ENCODE measurements around the gene RSRC1. TPM values are rescaled to one million over a fixed set of nuclear protein-coding genes. Genes with fewer than 3 reads are reported as not detected.
A peak's percentile ranks its signal among the peaks of the same experiment; 100 is the strongest.

RSRC1 gene
- total and polyA plus RNA-seq, 2 of the 13 experiments (the other 11 are each of a cell fraction or from before 2014, with no cell fraction given): 4.9 to 63.0 TPM

GRCh38 chr3:158570999-158571702 is 461.3 kb downstream of the RSRC1 start, which contains the start of gene MLF1 (continued):
- TF ChIP-seq ARID4A (CRISPR knock-in tag; IDR thresholded peaks at IDR 0.05; ENCODE audit: borderline replicate concordance) (peak; percentile 33; the same call in 1 of the 2 replicates), SMARCC2 (IDR thresholded peaks at IDR 0.05) (no peak), ZNF501 (CRISPR knock-in tag; IDR thresholded peaks at IDR 0.05) (peak; percentile 42; the same call in 1 of the 2 replicates), ZNF275 (CRISPR knock-in tag; IDR thresholded peaks at IDR 0.05; ENCODE audit: borderline replicate concordance) (no peak), ZNF512B (CRISPR knock-in tag; IDR thresholded peaks at IDR 0.05; ENCODE audit: borderline replicate concordance) (no peak), ZBTB26 (CRISPR knock-in tag; IDR thresholded peaks at IDR 0.05; ENCODE audit: borderline replicate concordance) (no peak), ZNF891 (CRISPR knock-in tag; IDR thresholded peaks at IDR 0.05) (no peak), ZNF713 (CRISPR knock-in tag; IDR thresholded peaks at IDR 0.05) (no peak), ZNF337 (CRISPR knock-in tag; IDR thresholded peaks at IDR 0.05; ENCODE audit: borderline replicate concordance, low read depth) (no peak), WIZ (CRISPR knock-in tag; IDR thresholded peaks at IDR 0.05) (no peak)
- TF ChIP-seq, protein P1, sequence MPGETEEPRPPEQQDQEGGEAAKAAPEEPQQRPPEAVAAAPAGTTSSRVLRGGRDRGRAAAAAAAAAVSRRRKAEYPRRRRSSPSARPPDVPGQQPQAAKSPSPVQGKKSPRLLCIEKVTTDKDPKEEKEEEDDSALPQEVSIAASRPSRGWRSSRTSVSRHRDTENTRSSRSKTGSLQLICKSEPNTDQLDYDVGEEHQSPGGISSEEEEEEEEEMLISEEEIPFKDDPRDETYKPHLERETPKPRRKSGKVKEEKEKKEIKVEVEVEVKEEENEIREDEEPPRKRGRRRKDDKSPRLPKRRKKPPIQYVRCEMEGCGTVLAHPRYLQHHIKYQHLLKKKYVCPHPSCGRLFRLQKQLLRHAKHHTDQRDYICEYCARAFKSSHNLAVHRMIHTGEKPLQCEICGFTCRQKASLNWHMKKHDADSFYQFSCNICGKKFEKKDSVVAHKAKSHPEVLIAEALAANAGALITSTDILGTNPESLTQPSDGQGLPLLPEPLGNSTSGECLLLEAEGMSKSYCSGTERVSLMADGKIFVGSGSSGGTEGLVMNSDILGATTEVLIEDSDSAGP (CRISPR knock-in tag; IDR thresholded peaks at IDR 0.05; ENCODE audit: borderline replicate concordance): no peak; the same call in 1 of the 2 replicates
- TF ChIP-seq, protein P2, sequence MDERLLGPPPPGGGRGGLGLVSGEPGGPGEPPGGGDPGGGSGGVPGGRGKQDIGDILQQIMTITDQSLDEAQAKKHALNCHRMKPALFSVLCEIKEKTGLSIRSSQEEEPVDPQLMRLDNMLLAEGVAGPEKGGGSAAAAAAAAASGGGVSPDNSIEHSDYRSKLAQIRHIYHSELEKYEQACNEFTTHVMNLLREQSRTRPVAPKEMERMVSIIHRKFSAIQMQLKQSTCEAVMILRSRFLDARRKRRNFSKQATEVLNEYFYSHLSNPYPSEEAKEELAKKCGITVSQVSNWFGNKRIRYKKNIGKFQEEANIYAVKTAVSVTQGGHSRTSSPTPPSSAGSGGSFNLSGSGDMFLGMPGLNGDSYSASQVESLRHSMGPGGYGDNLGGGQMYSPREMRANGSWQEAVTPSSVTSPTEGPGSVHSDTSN (CRISPR knock-in tag; IDR thresholded peaks at IDR 0.05): no peak

All from HepG2 (cell line).